Smooth muscle cell (in vitro differentiated cells): ENCODE data around the gene LIMS2. TPM values are rescaled to one million over a fixed set of nuclear protein-coding genes. Genes with fewer than 3 reads are reported as not detected.

Source experiments
- DNase-seq: peaks from one replicate; lab custom pipeline; 2025; ENCODE audit not compliant: unreplicated experiment; lab: John Stamatoyannopoulos, UW
- H2AFZ ChIP-seq: fragments of 200-600 bp; sonication (generic); 2 replicates; pipeline ENCODE4 v1.6.0; 2016; ENCODE audit warnings: antibody characterized with exemption, low read depth, mild to moderate bottlenecking
- H3F3A ChIP-seq: fragments of 200-600 bp; sonication (generic); 2 replicates; pipeline ENCODE4 v1.6.0; 2017; ENCODE audit warnings: antibody characterized with exemption, low read depth
- H3K27ac ChIP-seq: fragments of 200-600 bp; sonication (generic); 2 replicates; pipeline ENCODE4 v1.5.1; 2016; ENCODE audit warnings: low read depth, mild to moderate bottlenecking
- H3K27me3 ChIP-seq: fragments of 200-600 bp; sonication (generic); 2 replicates; pipeline ENCODE4 v1.6.1; 2016; ENCODE audit warnings: low read depth, mild to moderate bottlenecking
- H3K36me3 ChIP-seq: fragments of 200-600 bp; sonication (generic); 2 replicates; pipeline ENCODE4 v1.5.1; 2016; ENCODE audit warnings: low read depth
- H3K4me1 ChIP-seq: fragments of 200-600 bp; sonication (generic); 2 replicates; pipeline ENCODE4 v1.5.1; 2016; ENCODE audit warnings: low read depth
- H3K4me2 ChIP-seq: fragments of 200-600 bp; sonication (generic); 2 replicates; pipeline ENCODE4 v1.6.0; 2016; ENCODE audit warnings: mild to moderate bottlenecking
- H3K4me3 ChIP-seq: fragments of 200-600 bp; sonication (generic); 2 replicates; pipeline ENCODE4 v1.5.1; 2016; ENCODE audit warnings: mild to moderate bottlenecking
- H3K79me2 ChIP-seq: fragments of 200-600 bp; sonication (generic); 2 replicates; pipeline ENCODE4 v1.6.0; 2016; ENCODE audit warnings: low read depth, mild to moderate bottlenecking
- H3K9ac ChIP-seq: fragments of 200-600 bp; sonication (generic); 2 replicates; pipeline ENCODE4 v1.6.0; 2016; ENCODE audit warnings: low read depth
- H3K9me3 ChIP-seq: fragments of 200-600 bp; sonication (generic); replicated peaks from 2 replicates; pipeline ENCODE4 v1.5.1; 2016; ENCODE audit warnings: low read depth
- H4K20me1 ChIP-seq: fragments of 200-600 bp; sonication (generic); 2 replicates; pipeline ENCODE4 v1.6.0; 2016; ENCODE audit warnings: low read depth
- WGBS: methylation state at CpG from one replicate; pipeline ENCODE4 v1.1.7; 2016; ENCODE audit warnings: low lambda C conversion rate; 5-methylcytosine and 5-hydroxymethylcytosine counted together
- polyA plus RNA-seq: library from polyadenylated mRNA; unstranded; fragments of >200 nt; fragmentation: Nextera tagmentation; extraction: Ambion mirVana; gene quantifications from 2 replicates; pipeline ENCODE4 v1.2.1, GENCODE V29; 2016
- total RNA-seq: library from RNA; depleted of rRNA; stranded (reverse); fragments of >200 nt; gene quantifications from 2 replicates; pipeline ENCODE4 v1.2.3, GENCODE V29; 2014
- TF ChIP-seq, protein P1 (sequence below): fragments of 200-600 bp; sonication (generic); IDR thresholded peaks from 2 replicates; pipeline ENCODE4 v1.5.1; 2017; ENCODE audit warnings: borderline replicate concordance, mild to moderate bottlenecking, antibody characterized with exemption; ENCODE audit not compliant: insufficient read depth, poor library complexity, severe bottlenecking

Gene LIMS2
- total and polyA plus RNA-seq, 2 experiments from 2014 or later: 8.4 to 22.3 TPM

DNA sequence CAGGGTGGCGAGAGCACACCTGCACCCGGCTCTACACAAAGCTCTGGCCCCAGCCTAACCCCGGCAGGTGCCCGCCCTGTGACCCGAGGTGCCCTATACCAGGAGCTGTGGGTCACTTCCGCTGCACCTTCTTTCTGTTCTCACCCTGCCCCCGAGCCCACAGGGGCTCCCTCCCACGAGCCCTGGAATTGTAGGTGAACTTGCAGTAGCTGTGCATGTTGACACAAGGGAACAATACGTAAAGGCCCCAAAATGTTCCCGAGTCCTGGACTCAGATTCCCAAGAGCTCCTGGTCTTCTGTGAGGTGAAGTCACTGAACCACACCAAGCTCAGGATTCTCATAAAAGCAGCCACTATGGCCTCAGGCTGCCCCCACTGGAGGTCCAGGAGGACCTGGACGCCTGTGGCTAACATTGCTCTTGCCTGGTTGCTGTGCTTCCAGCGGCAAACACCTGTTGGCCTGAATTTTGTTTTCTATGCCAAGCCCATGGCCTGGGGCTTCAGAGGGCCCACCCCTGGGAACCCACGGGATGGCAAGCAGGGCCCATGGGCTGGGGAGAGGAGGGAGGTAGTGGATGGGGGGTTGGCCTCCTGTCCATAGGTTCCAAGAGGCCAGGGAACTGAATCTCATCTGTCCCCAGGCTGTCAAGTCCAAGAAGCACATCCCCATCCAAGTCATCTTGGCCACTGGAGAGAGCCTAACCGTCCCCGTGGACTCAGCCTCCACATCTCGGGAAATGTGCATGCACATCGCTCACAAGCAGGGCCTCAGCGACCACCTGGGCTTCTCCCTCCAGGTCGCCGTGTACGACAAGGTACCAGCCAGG is 52.6 kb downstream of the LIMS2 start:
- no peak for DNase-seq
- no peak overlapping the region for H2AFZ ChIP-seq
- 93% methylated on average over 20 of the region's 21 CpGs for WGBS

DNA sequence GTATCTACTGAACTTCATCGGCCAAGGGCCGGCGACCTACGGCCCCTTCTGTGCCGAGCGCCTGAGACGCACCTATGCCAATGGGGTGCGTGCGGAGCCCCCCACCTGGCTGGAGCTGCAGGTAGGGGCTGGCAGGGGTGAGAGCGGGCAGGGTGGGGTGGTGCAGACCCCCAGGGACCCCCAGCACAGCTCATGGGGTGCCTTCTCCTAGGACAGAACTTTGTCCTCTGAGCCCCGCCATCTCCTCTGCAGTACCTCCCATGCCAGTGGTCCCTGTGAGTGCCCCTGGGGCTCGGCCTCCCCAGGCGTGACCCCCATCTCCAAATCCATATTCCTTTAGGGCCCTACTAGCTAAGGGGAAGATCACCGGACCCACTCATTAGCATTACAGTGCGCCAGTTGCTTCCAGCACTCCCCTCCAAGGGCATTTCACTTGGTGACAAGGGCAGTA is 53.3 kb downstream of the LIMS2 start:
- Histone ChIP-seq H3K9me3 (no peaks in the 10 kb centered on the region), H4K20me1 (no peaks in the 10 kb centered on the region), H3K27ac (no peak overlapping the region), H3K79me2 (no peaks in the 10 kb centered on the region), H3K4me3 (no peak overlapping the region), H3K27me3 (no peaks in the 10 kb centered on the region), H3K9ac (no peak overlapping the region), H2AFZ (no peak overlapping the region), H3K4me2 (no peak overlapping the region), H3K36me3 (no peaks in the 10 kb centered on the region), H3F3A (no peaks in the 10 kb centered on the region), H3K4me1 (no peaks in the 10 kb centered on the region)
- TF ChIP-seq, protein P1, sequence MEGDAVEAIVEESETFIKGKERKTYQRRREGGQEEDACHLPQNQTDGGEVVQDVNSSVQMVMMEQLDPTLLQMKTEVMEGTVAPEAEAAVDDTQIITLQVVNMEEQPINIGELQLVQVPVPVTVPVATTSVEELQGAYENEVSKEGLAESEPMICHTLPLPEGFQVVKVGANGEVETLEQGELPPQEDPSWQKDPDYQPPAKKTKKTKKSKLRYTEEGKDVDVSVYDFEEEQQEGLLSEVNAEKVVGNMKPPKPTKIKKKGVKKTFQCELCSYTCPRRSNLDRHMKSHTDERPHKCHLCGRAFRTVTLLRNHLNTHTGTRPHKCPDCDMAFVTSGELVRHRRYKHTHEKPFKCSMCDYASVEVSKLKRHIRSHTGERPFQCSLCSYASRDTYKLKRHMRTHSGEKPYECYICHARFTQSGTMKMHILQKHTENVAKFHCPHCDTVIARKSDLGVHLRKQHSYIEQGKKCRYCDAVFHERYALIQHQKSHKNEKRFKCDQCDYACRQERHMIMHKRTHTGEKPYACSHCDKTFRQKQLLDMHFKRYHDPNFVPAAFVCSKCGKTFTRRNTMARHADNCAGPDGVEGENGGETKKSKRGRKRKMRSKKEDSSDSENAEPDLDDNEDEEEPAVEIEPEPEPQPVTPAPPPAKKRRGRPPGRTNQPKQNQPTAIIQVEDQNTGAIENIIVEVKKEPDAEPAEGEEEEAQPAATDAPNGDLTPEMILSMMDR: no peak
- DNase-seq: no peak
- 99% methylated on average over 14 of the region's 15 CpGs for WGBS

More for the DNA sequence above, 52.6 kb downstream of the LIMS2 start:
- Histone ChIP-seq H4K20me1 (no peaks in the 10 kb centered on the region), H3K9ac (no peak overlapping the region), H3F3A (no peaks in the 10 kb centered on the region), H3K9me3 (no peaks in the 10 kb centered on the region), H3K79me2 (no peaks in the 10 kb centered on the region), H3K27me3 (no peaks in the 10 kb centered on the region), H3K36me3 (no peaks in the 10 kb centered on the region), H3K4me2 (no peak overlapping the region), H3K4me1 (no peaks in the 10 kb centered on the region), H3K4me3 (no peak overlapping the region), H3K27ac (no peak overlapping the region)
- TF ChIP-seq, protein P1: no peak

DNA sequence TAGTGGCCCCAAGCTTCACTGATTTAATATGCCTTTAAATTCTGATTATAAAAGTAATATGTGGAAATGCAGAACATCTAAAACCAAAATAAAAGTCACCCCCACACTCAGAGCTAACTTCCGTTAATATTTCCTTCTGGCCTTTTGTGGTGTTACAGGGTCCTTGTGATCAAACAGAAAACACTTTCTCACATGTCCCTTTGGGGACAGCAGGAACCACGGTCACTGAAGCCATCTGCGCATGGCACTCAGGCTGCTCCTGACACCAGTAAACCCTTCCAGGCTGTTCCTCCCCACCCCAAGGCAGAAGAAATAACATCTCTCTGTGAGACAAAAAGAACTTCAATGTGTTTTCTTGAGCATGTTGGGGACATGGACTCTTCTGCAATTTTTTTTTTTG is 54.5 kb downstream of the LIMS2 start:
- no peaks in the 10 kb centered on the region for H3F3A ChIP-seq
- DNase-seq: no peak
- H3K79me2 ChIP-seq: no peaks in the 10 kb centered on the region
- no peak overlapping the region for H3K9ac ChIP-seq
- no peak overlapping the region for H3K4me2 ChIP-seq
- no peaks in the 10 kb centered on the region for H3K27me3 ChIP-seq
- H3K4me1 ChIP-seq: peaks cover 9% of the 10 kb centered on the region
- no peaks in the 10 kb centered on the region for H3K9me3 ChIP-seq
- no peaks in the 10 kb centered on the region for H3K36me3 ChIP-seq
- TF ChIP-seq, protein P1: no peak
- no peaks in the 10 kb centered on the region for H4K20me1 ChIP-seq
- no peak overlapping the region for H3K4me3 ChIP-seq
- no peak overlapping the region for H3K27ac ChIP-seq
- H2AFZ ChIP-seq: no peak overlapping the region
- WGBS: 94% methylated on average over 3 of the region's 3 CpGs
